GM19351 (cell line): ENCODE data around the gene CYP2B6.
"Not testable (repeated sequence)": the region's sequence is repeated elsewhere in the genome, so short reads cannot be mapped to it uniquely, and the experiment has no call there.

Source experiments
- ATAC-seq: cut with Tn5 transposase; IDR thresholded peaks from one replicate; pipeline ENCODE4 v1.9.1; 2021; ENCODE audit warnings: mild to moderate bottlenecking, moderate library complexity; ENCODE audit not compliant: unreplicated experiment

CYP2B6 gene

GRCh38 chr19:40980743-40981442, 10.2 kb upstream of the CYP2B6 start:
- not testable (repeated sequence) for ATAC-seq

GRCh38 chr19:40981591-40981990, 9.5 kb upstream of the CYP2B6 start:
- ATAC-seq: no peak

DNA sequence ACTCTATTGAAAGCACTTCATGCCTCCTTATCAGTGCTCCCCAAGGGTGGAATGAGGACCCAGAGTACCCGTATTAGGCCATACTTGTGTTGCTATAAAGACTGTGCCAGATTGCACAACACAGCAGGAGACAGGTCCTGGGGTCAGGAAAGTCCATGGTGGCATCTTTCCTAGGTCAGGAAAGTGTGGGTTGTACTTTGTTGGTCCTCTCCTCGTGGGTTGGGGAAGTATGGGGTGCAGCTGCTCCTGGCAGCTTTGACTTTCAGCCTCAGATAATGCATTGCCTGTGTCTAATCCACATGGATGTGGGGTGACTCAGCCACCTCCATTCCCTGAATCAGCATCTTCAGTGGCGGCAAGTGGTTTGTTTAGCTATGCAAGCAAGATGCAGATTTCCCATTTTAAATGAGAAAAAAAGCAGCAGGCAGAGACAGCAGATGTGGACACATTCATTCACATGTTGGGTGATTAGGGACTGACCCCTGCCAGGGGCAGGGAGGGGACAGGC, 8.4 kb upstream of the CYP2B6 start:
- no peak for ATAC-seq

- ATAC-seq: no peak
Observed at GRCh38 chr19:40989453-40989852, 1.6 kb upstream of the CYP2B6 start.

DNA sequence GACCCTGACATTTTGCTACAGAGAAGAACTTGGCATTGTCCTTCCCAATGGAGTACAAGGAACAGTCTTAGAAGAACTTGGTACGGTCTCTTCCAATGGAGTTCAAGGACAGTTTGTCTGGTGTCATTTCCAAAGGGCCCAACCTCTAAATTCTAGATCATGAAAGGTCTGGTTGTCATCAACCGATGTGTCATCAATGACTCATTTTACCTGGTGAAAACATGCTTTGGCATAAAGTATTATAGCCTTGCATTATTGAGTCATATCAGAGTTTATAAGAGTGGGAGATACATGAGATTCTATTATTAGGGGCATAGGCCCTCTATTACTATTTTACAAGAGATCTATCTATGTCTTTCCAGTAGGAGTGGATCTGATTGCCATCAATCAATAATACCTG, 4.3 kb downstream of the CYP2B6 start:
- no peak for ATAC-seq

DNA sequence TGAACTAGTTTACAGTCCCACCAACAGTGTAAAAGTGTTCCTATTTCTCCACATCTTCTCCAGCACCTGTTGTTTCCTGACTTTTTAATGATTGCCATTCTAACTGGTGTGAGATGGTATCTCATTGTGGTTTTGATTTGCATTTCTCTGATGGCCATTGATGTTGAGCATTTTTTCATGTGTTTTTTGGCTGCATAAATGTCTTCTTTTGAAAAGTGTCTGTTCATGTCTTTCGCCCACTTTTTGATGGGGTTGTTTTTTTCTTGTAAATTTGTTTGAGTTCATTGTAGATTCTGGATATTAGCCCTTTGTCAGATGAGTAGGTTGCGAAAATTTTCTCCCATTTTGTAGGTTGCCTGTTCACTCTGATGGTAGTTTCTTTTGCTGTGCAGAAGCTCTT, 7.9 kb downstream of the CYP2B6 start:
- ATAC-seq: not testable (repeated sequence)

GRCh38 chr19:41000310-41000737, 9.2 kb downstream of the CYP2B6 start:
- ATAC-seq: no peak

- ATAC-seq: no peak
Observed at GRCh38 chr19:41001243-41001971, 10.3 kb downstream of the CYP2B6 start.

DNA sequence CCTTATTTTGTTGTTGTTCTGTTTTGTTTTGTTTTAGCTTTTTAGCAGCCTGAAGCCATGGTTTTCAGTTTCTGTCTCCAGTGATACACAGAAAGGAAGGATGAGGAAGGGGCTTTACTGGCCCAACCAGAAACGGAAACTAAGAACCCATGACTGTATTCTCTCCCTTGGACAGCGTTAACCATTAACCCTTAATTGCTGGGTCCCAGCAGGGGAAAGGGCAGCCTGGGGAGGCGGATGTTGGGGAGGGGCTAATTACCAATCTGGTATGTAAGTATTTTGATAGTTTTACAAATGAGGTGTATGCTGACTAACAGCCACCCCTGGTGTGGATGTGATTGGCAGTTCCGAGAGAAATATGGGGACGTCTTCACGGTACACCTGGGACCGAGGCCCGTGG, 12.6 kb downstream of the CYP2B6 start:
- not testable (repeated sequence) for ATAC-seq

GRCh38 chr19:41009700-41010235, 18.7 kb downstream of the CYP2B6 start:
- no peak for ATAC-seq

DNA sequence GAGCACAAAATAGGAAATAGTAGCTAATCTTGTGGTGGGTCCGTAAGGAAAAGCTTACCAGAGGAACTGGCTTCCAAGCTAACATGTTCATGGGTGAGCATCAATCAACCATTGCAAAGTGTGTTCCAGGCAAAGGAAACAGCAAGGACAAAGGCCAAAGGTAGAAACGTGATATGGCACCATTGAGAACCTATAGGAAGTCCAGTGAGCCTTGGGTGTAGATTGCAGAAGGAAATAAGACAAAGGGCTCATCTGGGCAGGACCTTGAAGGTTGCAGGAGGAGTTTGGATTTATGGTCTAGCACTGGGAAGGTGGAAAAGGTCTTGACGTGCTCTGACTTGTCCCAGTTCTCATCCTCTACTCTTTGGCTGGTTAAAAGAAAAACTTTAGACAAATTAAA, 22.3 kb downstream of the CYP2B6 start:
- ATAC-seq: no peak

DNA sequence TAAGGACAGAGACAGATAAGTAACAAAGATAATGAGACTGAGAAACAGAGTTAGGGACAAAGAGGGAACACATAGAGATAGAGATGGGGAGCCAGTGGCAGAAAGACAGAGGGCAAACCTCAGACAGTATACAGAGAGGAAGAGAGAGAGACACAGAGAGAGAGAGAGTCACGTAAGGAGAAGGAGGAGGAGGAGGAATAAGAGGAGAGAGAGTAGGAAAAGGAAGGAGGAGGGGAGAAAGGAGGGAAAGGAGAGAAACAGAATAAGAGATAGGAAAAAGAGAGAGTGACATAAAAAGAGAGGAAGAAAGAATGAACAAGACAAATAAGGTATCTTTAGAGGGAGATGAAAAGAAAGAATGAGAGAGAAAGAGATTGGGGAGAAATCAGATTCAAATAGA, 23.6 kb downstream of the CYP2B6 start:
- no peak for ATAC-seq

DNA sequence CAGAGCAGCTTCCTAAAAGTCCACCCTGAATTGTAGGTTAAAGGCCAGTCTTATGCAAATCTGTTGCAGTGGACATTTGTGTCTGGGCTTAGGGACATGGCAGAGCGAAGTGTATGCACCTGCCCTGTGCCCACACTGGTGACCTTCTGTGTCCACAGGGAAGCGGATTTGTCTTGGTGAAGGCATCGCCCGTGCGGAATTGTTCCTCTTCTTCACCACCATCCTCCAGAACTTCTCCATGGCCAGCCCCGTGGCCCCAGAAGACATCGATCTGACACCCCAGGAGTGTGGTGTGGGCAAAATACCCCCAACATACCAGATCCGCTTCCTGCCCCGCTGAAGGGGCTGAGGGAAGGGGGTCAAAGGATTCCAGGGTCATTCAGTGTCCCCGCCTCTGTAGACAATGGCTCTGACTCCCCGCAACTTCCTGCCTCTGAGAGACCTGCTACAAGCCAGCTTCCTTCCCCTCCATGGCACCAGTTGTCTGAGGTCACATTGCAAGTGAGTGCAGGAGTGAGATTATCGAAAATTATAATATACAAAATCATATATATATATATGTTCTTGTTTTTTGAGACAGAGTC, 25.5 kb downstream of the CYP2B6 start:
- no peak for ATAC-seq

- ATAC-seq: no peak
Observed at GRCh38 chr19:41018736-41019290, 27.7 kb downstream of the CYP2B6 start.

DNA sequence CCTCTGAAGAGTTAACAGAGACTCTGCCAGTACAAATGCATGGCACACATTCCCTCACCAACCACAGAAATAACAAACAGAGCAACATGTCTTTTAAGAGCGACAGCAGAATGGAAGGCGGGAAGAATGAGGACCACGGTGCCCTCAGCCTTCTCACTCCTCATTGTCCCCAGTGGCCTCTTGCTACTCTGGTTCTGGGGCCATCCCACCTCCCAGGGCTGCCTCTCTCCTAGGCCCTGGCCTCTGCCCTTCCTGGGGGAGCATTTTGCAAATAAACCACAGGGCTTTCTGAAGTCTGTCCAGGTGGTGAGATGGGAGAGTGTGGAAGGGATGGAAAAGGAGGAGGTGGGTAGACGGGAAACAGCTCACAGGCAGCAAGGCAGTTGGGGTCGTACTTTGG, 28.3 kb downstream of the CYP2B6 start:
- no peak for ATAC-seq

DNA sequence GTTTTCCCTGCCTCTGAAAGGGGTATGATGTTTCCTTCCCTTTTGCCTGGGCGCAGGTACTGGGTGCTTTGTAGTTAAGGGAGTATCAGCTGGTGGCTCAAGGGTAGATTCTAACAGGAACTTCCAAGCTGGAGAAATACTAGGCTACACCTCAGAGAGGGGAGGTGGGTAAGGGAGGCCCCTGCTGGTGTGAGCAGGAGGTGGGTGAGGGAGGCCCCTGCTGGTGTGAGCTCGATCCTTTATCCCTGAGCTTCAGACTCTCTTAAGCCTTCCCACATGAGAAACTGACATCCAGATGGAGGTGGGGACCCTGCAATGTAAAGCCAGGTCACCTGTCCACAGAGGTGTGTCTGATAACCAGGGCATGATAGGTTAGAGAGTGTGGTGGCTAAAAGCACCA, 32.1 kb downstream of the CYP2B6 start:
- ATAC-seq: no peak

DNA sequence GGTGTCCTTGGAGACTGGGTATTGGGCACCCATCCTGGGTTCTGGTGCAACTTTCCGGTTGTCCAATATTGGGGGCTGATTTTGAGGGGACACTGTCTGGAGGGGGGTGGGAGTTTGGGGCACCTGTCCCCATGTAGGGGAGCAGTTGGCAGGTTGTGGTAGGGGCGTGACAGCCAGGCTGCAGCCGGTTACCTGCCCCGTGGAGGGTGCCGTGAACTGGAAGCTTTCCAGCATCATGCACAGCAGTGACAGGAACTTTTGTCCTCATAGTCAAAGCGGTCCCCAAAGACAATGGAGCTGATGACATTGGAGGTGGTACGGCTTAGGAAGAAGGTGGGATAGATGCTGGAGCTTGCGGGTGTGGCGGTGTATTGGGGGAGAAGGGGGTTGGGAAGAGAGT, 34.3 kb downstream of the CYP2B6 start:
- ATAC-seq: no peak

GRCh38 chr19:41025871-41026270, 34.8 kb downstream of the CYP2B6 start:
- no peak for ATAC-seq

GRCh38 chr19:41027273-41027967, 36.3 kb downstream of the CYP2B6 start:
- ATAC-seq: no peak

DNA sequence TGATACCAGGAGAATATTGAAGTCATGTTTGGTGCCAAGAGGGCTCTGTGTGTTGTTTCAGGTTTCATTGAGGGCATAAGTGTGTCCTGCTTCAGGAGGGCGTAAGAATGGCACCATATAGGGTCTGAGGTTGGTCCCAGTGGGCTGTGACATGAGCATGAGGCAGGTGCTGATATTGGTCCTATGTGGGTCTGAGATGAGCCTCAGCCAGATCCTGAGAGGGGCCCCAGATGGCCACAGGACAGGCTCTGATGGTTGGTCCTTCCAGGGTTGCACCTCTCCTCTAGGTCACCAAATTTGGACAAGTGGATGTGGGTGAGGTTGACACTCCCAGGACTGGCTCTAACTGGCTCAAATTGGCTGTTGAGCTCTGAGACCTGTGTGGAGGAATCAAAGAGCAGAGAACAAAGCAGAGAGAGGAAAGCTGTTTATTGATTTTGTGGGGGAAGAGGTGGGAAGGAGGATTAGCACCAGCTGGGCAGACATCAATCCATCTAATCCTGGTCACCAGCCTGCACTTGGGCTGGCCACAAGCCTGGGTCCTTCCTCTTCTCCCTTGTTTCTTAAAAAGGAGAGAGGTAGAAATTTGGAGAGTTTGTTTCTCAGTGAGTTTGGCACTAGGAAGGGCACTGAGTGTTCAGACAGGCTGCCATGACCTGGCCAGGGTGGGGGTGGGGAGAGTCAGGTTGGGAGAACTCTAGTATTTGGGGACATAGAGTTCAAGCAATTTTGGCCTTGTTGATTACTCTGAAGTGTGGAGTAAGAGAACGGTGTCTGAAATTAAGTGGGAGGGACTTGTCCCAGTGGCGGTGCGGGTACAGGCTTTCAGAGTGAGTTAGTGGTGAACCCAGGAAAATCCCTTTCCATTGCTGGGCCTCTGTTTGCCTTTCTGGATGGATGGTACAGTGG, 38.7 kb downstream of the CYP2B6 start:
- ATAC-seq: no peak
